ENCODE measurements around the gene GATA2. TPM values are rescaled to one million over a fixed set of nuclear protein-coding genes. Genes with fewer than 3 reads are reported as not detected.

GATA2 gene
- total RNA-seq, 1 donor from 2014 or later = 0.10 TPM

DNA sequence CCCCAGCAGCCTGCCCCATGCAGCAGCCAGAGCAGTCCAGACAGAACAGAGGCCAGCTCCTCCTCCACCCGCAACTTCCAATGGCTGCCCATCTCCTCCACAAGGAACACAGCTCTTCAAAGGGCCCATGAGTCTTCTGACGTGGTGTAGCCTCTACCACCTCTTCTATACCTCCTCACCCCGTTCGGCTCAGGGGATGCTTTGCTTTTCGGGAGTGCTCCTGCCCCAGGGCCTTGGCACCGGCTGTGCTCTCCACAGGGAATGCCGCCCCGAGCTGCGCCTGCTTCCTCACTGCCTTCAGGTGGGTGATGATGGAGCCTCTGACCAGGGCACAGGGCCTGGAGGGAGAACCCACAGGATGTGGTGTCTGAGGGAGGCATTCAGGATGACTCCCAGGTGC lies 40.9 kb downstream of the GATA2 start:
- no peak for DNase-seq (ENCODE audit: low spot score)
- no peaks in the 10 kb centered on the region for H3K4me1 Mint-ChIP-seq (ENCODE audit: low read depth)
- H3K9me3 Mint-ChIP-seq (ENCODE audit: low read depth) = no peaks in the 10 kb centered on the region
- H3K36me3 Mint-ChIP-seq (ENCODE audit: low read depth) = peaks cover 4% of the 10 kb centered on the region
- peaks cover 65% of the 10 kb centered on the region for H3K27me3 Mint-ChIP-seq (ENCODE audit: low read depth)
- no peak overlapping the region for H3K4me3 Mint-ChIP-seq (ENCODE audit: unreplicated experiment)
- H3K27ac Mint-ChIP-seq (ENCODE audit: unreplicated experiment) = no peak overlapping the region
- TF ChIP-seq CTCF (IDR thresholded peaks at IDR 0.05) = no peak

GRCh38 chr3:128449111-128449638 lies 43.8 kb downstream of the GATA2 start:
- Mint-ChIP-seq H3K27me3 (ENCODE audit: low read depth) (peaks cover 52% of the 10 kb centered on the region), H3K27ac (ENCODE audit: unreplicated experiment) (no peak overlapping the region), H3K9me3 (ENCODE audit: low read depth) (no peaks in the 10 kb centered on the region), H3K4me3 (ENCODE audit: unreplicated experiment) (no peak overlapping the region), H3K36me3 (ENCODE audit: low read depth) (peaks cover 4% of the 10 kb centered on the region), H3K4me1 (ENCODE audit: low read depth) (no peaks in the 10 kb centered on the region)
- no peak for DNase-seq (ENCODE audit: low spot score)
- no peak for TF ChIP-seq CTCF (IDR thresholded peaks at IDR 0.05)

- Mint-ChIP-seq H3K4me3 (ENCODE audit: unreplicated experiment) (no peak overlapping the region), H3K27ac (ENCODE audit: unreplicated experiment) (no peak overlapping the region), H3K4me1 (ENCODE audit: low read depth) (no peaks in the 10 kb centered on the region), H3K9me3 (ENCODE audit: low read depth) (no peaks in the 10 kb centered on the region), H3K27me3 (ENCODE audit: low read depth) (peaks cover 55% of the 10 kb centered on the region), H3K36me3 (ENCODE audit: low read depth) (peaks cover 4% of the 10 kb centered on the region)
- no peak for DNase-seq (ENCODE audit: low spot score)
- TF ChIP-seq CTCF (IDR thresholded peaks at IDR 0.05) = no peak
Measured at GRCh38 chr3:128448491-128448890, 44.5 kb downstream of the GATA2 start.

GRCh38 chr3:128447561-128448013 lies 45.4 kb downstream of the GATA2 start:
- H3K27ac Mint-ChIP-seq (ENCODE audit: unreplicated experiment) = no peak overlapping the region
- H3K4me1 Mint-ChIP-seq (ENCODE audit: low read depth) = no peaks in the 10 kb centered on the region
- peaks cover 57% of the 10 kb centered on the region for H3K27me3 Mint-ChIP-seq (ENCODE audit: low read depth)
- H3K36me3 Mint-ChIP-seq (ENCODE audit: low read depth) = peaks cover 4% of the 10 kb centered on the region
- no peak overlapping the region for H3K4me3 Mint-ChIP-seq (ENCODE audit: unreplicated experiment)
- no peak for DNase-seq (ENCODE audit: low spot score)
- TF ChIP-seq CTCF (IDR thresholded peaks at IDR 0.05) = no peak
- no peaks in the 10 kb centered on the region for H3K9me3 Mint-ChIP-seq (ENCODE audit: low read depth)

GRCh38 chr3:128446821-128447220 lies 46.2 kb downstream of the GATA2 start:
- H3K4me3 Mint-ChIP-seq (ENCODE audit: unreplicated experiment) = no peak overlapping the region
- peaks cover 54% of the 10 kb centered on the region for H3K27me3 Mint-ChIP-seq (ENCODE audit: low read depth)

More at GRCh38 chr3:128446821-128447220, 46.2 kb downstream of the GATA2 start:
- no peak for TF ChIP-seq CTCF (IDR thresholded peaks at IDR 0.05)
- Mint-ChIP-seq H3K27ac (ENCODE audit: unreplicated experiment) (no peak overlapping the region), H3K36me3 (ENCODE audit: low read depth) (peaks cover 4% of the 10 kb centered on the region), H3K9me3 (ENCODE audit: low read depth) (no peaks in the 10 kb centered on the region), H3K4me1 (ENCODE audit: low read depth) (no peaks in the 10 kb centered on the region)
- DNase-seq (ENCODE audit: low spot score) = no peak

All from chondrocyte (in vitro differentiated cells).